WTC11 (cell line): ENCODE results near the gene CREBBP. TPM values are rescaled to one million over a fixed set of nuclear protein-coding genes. Genes with fewer than 3 reads are reported as not detected.
A peak's percentile ranks its signal among the peaks of the same experiment; 100 is the strongest.

ENCODE experiments used
- ATAC-seq: fragments of 200-7000 bp; cut with Tn5 transposase; 2 replicates; pipeline ENCODE4 v1.10.0; 2021; ENCODE audit warnings: mild to moderate bottlenecking, moderate library complexity
- CTCF ChIA-PET: fragments of 300-600 bp; sonication (Branson Sonifier 250); formaldehyde crosslinking; loops from one replicate; lab custom pipeline; 2021; ENCODE audit warnings: antibody characterized with exemption; lab: Charles Lee
- POLR2A ChIA-PET: fragments of 350-600 bp; sonication (Branson Sonifier 250); formaldehyde crosslinking; loops from one replicate; lab custom pipeline; 2021; ENCODE audit warnings: antibody characterized with exemption; lab: Charles Lee
- DNase-seq: peaks from one replicate; pipeline ENCODE4 v3.0.0; 2021; ENCODE audit warnings: low spot score
- H3K27ac Mint-ChIP-seq: 2 replicates; pipeline ENCODE4 v1.8.0; 2021; ENCODE audit warnings: mixed read lengths
- H3K27me3 Mint-ChIP-seq: 2 replicates; pipeline ENCODE4 v1.8.0; 2021; ENCODE audit warnings: low read depth, mild to moderate bottlenecking, moderate library complexity, mixed read lengths
- H3K36me3 Mint-ChIP-seq: 2 replicates; pipeline ENCODE4 v1.8.0; 2021; ENCODE audit warnings: mixed read lengths
- H3K4me1 Mint-ChIP-seq: 2 replicates; pipeline ENCODE4 v1.8.0; 2022; ENCODE audit warnings: mixed read lengths
- H3K4me3 Mint-ChIP-seq: 2 replicates; pipeline ENCODE4 v1.8.0; 2021; ENCODE audit warnings: mild to moderate bottlenecking, moderate library complexity, mixed read lengths
- H3K9me3 Mint-ChIP-seq: 2 replicates; pipeline ENCODE4 v1.8.0; 2021; ENCODE audit warnings: mixed read lengths
- FOXJ3 ChIP-seq: sonication (generic); formaldehyde crosslinking; IDR thresholded peaks from 2 replicates; pipeline ENCODE4 v1.9.0; 2021; ENCODE audit warnings: missing genetic modification reagents, mild to moderate bottlenecking, borderline replicate concordance
- GRHL2 ChIP-seq: fragments of 250-450 bp; sonication (Bioruptor Pico); IDR thresholded peaks from 2 replicates; pipeline ENCODE4 v1.8.0; 2022; ENCODE audit warnings: mild to moderate bottlenecking, moderate library complexity; ENCODE audit not compliant: insufficient replicate concordance, severe bottlenecking
- GTF2I ChIP-seq: fragments of 250-450 bp; sonication (Bioruptor Pico); conservative IDR thresholded peaks from 2 replicates; pipeline ENCODE4 v1.4.0; 2021; ENCODE audit warnings: mild to moderate bottlenecking
- IRF2 ChIP-seq: sonication (generic); formaldehyde crosslinking; IDR thresholded peaks from 2 replicates; pipeline ENCODE4 v1.8.0; 2022; ENCODE audit warnings: low read depth, missing genetic modification reagents, borderline replicate concordance
- JUN ChIP-seq: sonication (generic); formaldehyde crosslinking; IDR thresholded peaks from 2 replicates; pipeline ENCODE4 v1.8.0; 2023; ENCODE audit warnings: mild to moderate bottlenecking, missing genetic modification reagents
- KAT7 ChIP-seq: sonication (generic); formaldehyde crosslinking; IDR thresholded peaks from 2 replicates; pipeline ENCODE4 v1.8.1; 2023; ENCODE audit warnings: missing genetic modification reagents, mild to moderate bottlenecking, borderline replicate concordance
- MAX ChIP-seq: sonication (generic); formaldehyde crosslinking; IDR thresholded peaks from 2 replicates; pipeline ENCODE4 v1.8.0; 2022; ENCODE audit warnings: mild to moderate bottlenecking, missing genetic modification reagents
- NR1H2 ChIP-seq: sonication (generic); formaldehyde crosslinking; IDR thresholded peaks from 2 replicates; pipeline ENCODE4 v1.9.0; 2021; ENCODE audit warnings: mild to moderate bottlenecking, moderate library complexity, missing genetic modification reagents
- PREB ChIP-seq: sonication (generic); formaldehyde crosslinking; IDR thresholded peaks from 2 replicates; pipeline ENCODE4 v1.8.1; 2022; ENCODE audit warnings: mild to moderate bottlenecking, missing genetic modification reagents, moderate library complexity, borderline replicate concordance
- RORB ChIP-seq: fragments of 250-450 bp; sonication (Bioruptor Pico); IDR thresholded peaks from 2 replicates; pipeline ENCODE4 v1.9.0; 2021; ENCODE audit warnings: mild to moderate bottlenecking
- SP1 ChIP-seq: sonication (generic); formaldehyde crosslinking; conservative IDR thresholded peaks from 2 replicates; pipeline ENCODE4 v1.8.1; 2022; ENCODE audit warnings: missing genetic modification reagents
- USF1 ChIP-seq: sonication (generic); formaldehyde crosslinking; IDR thresholded peaks from 2 replicates; pipeline ENCODE4 v1.8.0; 2022; ENCODE audit warnings: mild to moderate bottlenecking, missing genetic modification reagents
- USF2 ChIP-seq: sonication (generic); formaldehyde crosslinking; IDR thresholded peaks from 2 replicates; pipeline ENCODE4 v1.8.1; 2023; ENCODE audit warnings: mild to moderate bottlenecking, missing genetic modification reagents, moderate library complexity
- ZNF138 ChIP-seq: sonication (generic); formaldehyde crosslinking; conservative IDR thresholded peaks from 2 replicates; pipeline ENCODE4 v1.8.1; 2022; ENCODE audit warnings: mild to moderate bottlenecking, moderate library complexity, missing genetic modification reagents
- ZNF671 ChIP-seq: fragments of 250-450 bp; sonication (Bioruptor Pico); IDR thresholded peaks from 2 replicates; pipeline ENCODE4 v1.8.0; 2021; ENCODE audit warnings: mild to moderate bottlenecking
- total RNA-seq: library from RNA; stranded (reverse); gene quantifications from 3 replicates; pipeline ENCODE4 v1.2.3, GENCODE V29; 2021
- TF ChIP-seq, protein P1 (sequence below): sonication (generic); formaldehyde crosslinking; conservative IDR thresholded peaks from 2 replicates; pipeline ENCODE4 v1.8.1; 2022; ENCODE audit warnings: mild to moderate bottlenecking, missing genetic modification reagents
- TF ChIP-seq, protein P2 (sequence below): sonication (generic); formaldehyde crosslinking; IDR thresholded peaks from 2 replicates; pipeline ENCODE4 v1.8.1; 2023; ENCODE audit warnings: mild to moderate bottlenecking, missing genetic modification reagents, moderate library complexity
- TF ChIP-seq, protein P3 (sequence below): sonication (generic); formaldehyde crosslinking; IDR thresholded peaks from 2 replicates; pipeline ENCODE4 v1.8.0; 2023; ENCODE audit warnings: mild to moderate bottlenecking, missing genetic modification reagents
- TF ChIP-seq, protein P4 (sequence below): sonication (generic); formaldehyde crosslinking; IDR thresholded peaks from 2 replicates; pipeline ENCODE4 v1.8.0; 2022; ENCODE audit warnings: missing genetic modification reagents

CREBBP gene
- total RNA-seq, 1 experiment from 2014 or later = 49.6 TPM

- H3K4me1 Mint-ChIP-seq = no peaks in the 10 kb centered on the region
- CTCF ChIA-PET = no interaction called here
- POLR2A ChIA-PET = interaction anchor here (0.6 kb wide), 2 partner anchors 432 to 773 kb away, joined by 3 read pairs; no protein-coding TSS in a partner anchor
- peaks cover 5% of the 10 kb centered on the region for H3K9me3 Mint-ChIP-seq
- peaks cover 80% of the 10 kb centered on the region for H3K36me3 Mint-ChIP-seq
- peak overlapping the region; percentile 80 for H3K27ac Mint-ChIP-seq
- TF ChIP-seq, protein P1, sequence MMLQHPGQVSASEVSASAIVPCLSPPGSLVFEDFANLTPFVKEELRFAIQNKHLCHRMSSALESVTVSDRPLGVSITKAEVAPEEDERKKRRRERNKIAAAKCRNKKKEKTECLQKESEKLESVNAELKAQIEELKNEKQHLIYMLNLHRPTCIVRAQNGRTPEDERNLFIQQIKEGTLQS (CRISPR knock-in tag) = 0 out of 2 replicates have a peak, but pooled peaks have one; percentile 27
- TF ChIP-seq GTF2I (CRISPR knock-in tag) = no peak
- TF ChIP-seq, all 79 proteins: peak for 1
- Mint-ChIP-seq H3K27me3 (no peaks in the 10 kb centered on the region; the same call in 1 of the 2 replicates), H3K4me3 (no peak overlapping the region)
- ATAC-seq = no peak
- DNase-seq = no peak
Measured at GRCh38 chr16:3731126-3731935, 149.2 kb downstream of the CREBBP start.

- ChIA-PET POLR2A (no interaction called here), CTCF (interaction anchor here (1.0 kb wide), 1 partner anchor 76 kb away, joined by 3 read pairs; no protein-coding TSS in a partner anchor)
- Mint-ChIP-seq H3K27ac (no peak overlapping the region), H3K4me3 (no peak overlapping the region), H3K9me3 (peaks cover 5% of the 10 kb centered on the region), H3K27me3 (no peaks in the 10 kb centered on the region; the same call in 1 of the 2 replicates), H3K36me3 (peaks cover 71% of the 10 kb centered on the region), H3K4me1 (no peaks in the 10 kb centered on the region)
- no peak for ATAC-seq
- TF ChIP-seq, protein P2, sequence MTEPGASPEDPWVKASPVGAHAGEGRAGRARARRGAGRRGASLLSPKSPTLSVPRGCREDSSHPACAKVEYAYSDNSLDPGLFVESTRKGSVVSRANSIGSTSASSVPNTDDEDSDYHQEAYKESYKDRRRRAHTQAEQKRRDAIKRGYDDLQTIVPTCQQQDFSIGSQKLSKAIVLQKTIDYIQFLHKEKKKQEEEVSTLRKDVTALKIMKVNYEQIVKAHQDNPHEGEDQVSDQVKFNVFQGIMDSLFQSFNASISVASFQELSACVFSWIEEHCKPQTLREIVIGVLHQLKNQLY (CRISPR knock-in tag) = no peak
- TF ChIP-seq ZNF138 (no peak), KAT7 (CRISPR knock-in tag) (no peak), RORB (CRISPR knock-in tag) (no peak), ZNF671 (CRISPR knock-in tag) (no peak), GRHL2 (CRISPR knock-in tag) (no peak), GTF2I (CRISPR knock-in tag) (no peak), NR1H2 (no peak), IRF2 (CRISPR knock-in tag) (no peak), PREB (CRISPR knock-in tag) (no peak), FOXJ3 (no peak), SP1 (CRISPR knock-in tag) (no peak), MAX (CRISPR knock-in tag) (no peak), USF2 (CRISPR knock-in tag) (no peak), JUN (CRISPR knock-in tag) (no peak), USF1 (CRISPR knock-in tag) (no peak)
- TF ChIP-seq, protein P3, sequence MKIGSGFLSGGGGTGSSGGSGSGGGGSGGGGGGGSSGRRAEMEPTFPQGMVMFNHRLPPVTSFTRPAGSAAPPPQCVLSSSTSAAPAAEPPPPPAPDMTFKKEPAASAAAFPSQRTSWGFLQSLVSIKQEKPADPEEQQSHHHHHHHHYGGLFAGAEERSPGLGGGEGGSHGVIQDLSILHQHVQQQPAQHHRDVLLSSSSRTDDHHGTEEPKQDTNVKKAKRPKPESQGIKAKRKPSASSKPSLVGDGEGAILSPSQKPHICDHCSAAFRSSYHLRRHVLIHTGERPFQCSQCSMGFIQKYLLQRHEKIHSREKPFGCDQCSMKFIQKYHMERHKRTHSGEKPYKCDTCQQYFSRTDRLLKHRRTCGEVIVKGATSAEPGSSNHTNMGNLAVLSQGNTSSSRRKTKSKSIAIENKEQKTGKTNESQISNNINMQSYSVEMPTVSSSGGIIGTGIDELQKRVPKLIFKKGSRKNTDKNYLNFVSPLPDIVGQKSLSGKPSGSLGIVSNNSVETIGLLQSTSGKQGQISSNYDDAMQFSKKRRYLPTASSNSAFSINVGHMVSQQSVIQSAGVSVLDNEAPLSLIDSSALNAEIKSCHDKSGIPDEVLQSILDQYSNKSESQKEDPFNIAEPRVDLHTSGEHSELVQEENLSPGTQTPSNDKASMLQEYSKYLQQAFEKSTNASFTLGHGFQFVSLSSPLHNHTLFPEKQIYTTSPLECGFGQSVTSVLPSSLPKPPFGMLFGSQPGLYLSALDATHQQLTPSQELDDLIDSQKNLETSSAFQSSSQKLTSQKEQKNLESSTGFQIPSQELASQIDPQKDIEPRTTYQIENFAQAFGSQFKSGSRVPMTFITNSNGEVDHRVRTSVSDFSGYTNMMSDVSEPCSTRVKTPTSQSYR (CRISPR knock-in tag) = no peak
- TF ChIP-seq, protein P4, sequence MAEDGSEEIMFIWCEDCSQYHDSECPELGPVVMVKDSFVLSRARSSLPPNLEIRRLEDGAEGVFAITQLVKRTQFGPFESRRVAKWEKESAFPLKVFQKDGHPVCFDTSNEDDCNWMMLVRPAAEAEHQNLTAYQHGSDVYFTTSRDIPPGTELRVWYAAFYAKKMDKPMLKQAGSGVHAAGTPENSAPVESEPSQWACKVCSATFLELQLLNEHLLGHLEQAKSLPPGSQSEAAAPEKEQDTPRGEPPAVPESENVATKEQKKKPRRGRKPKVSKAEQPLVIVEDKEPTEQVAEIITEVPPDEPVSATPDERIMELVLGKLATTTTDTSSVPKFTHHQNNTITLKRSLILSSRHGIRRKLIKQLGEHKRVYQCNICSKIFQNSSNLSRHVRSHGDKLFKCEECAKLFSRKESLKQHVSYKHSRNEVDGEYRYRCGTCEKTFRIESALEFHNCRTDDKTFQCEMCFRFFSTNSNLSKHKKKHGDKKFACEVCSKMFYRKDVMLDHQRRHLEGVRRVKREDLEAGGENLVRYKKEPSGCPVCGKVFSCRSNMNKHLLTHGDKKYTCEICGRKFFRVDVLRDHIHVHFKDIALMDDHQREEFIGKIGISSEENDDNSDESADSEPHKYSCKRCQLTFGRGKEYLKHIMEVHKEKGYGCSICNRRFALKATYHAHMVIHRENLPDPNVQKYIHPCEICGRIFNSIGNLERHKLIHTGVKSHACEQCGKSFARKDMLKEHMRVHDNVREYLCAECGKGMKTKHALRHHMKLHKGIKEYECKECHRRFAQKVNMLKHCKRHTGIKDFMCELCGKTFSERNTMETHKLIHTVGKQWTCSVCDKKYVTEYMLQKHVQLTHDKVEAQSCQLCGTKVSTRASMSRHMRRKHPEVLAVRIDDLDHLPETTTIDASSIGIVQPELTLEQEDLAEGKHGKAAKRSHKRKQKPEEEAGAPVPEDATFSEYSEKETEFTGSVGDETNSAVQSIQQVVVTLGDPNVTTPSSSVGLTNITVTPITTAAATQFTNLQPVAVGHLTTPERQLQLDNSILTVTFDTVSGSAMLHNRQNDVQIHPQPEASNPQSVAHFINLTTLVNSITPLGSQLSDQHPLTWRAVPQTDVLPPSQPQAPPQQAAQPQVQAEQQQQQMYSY (CRISPR knock-in tag) = no peak
- no peak for DNase-seq
Measured at GRCh38 chr16:3730161-3731125, 150.1 kb downstream of the CREBBP start.
